GM20000 (cell line): Measurements from ENCODE around the gene ALDH1L1.

Experiments used
- DNase-seq: peaks from one replicate; pipeline ENCODE4 v3.0.0; 2012; ENCODE audit warnings: low spot score
- TF ChIP-seq, protein P1 (sequence below): IDR thresholded peaks from 2 replicates; pipeline ENCODE4 v1.5.1; 2012; ENCODE audit warnings: mild to moderate bottlenecking, control low read depth; ENCODE audit errors: extremely low read depth, missing control alignments

Gene ALDH1L1

DNA sequence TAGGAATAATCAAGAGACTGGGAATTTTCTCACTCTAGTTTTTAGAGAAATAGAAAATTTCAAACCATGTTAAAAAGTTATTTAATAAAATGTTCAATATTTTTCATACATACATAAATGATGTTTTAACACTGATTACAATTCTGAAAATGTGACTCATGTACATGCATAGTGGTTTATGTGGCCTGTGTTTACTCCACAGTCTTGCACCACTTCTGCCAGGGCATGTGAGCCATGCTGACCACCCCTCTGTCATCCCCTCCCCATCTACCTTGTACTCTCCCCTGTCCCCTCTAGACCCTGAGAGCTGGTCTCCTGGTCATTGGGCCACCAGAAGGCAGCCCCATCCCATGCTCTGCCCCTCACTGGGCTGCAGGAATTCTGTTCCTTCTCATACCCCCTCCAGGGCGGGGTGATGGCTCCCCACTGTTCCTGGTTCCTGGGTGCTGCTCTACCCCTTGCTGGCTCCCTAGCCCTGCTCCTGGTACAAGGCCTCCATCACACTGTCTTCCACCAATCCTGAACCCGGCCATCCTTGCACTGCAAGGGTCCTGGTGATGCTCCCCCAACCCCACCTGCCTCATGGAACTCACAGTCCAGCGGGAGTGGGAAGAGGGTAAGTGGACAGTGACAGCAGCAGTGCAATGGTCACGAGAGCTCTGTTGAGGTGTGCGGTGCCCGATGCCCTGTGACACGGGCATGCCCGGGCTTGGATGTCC, 72.3 kb downstream of the ALDH1L1 start:
- DNase-seq: no peak
- TF ChIP-seq, protein P1, sequence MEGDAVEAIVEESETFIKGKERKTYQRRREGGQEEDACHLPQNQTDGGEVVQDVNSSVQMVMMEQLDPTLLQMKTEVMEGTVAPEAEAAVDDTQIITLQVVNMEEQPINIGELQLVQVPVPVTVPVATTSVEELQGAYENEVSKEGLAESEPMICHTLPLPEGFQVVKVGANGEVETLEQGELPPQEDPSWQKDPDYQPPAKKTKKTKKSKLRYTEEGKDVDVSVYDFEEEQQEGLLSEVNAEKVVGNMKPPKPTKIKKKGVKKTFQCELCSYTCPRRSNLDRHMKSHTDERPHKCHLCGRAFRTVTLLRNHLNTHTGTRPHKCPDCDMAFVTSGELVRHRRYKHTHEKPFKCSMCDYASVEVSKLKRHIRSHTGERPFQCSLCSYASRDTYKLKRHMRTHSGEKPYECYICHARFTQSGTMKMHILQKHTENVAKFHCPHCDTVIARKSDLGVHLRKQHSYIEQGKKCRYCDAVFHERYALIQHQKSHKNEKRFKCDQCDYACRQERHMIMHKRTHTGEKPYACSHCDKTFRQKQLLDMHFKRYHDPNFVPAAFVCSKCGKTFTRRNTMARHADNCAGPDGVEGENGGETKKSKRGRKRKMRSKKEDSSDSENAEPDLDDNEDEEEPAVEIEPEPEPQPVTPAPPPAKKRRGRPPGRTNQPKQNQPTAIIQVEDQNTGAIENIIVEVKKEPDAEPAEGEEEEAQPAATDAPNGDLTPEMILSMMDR: no peak

DNA sequence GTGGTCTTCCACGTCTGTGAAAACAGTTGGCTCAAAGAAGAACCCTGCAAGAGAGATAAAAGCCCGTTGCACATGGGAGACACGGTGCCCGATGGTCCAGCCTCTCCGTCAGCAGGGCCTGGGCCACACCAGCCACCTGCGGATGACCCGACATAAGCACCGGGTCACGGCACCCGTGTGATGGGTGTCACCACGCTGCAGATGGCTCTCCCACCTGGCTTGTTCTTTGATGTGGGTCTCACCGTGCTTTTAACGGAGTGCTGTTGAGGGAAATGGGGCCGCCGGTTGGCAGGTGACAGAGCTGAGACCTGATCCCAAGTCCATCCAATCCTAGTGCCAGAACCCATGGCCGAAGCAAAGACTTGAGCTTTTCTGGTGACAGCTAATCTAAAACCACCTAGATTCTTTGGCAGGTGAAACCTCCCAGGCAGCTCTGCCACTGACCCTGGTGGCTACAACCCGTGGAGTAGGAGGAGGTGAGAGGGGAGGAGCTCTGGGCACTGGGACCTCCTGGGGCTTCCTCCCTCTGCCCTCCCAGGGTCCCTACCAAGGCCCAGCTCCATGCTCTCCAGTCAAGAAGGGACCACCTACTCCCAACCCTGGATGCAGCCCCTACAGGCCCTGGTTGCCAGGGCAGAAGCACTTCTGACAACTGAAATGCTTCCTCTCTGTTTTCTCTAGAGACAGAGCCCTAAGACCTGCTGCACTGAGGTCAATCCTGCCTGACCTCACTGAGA, 73.0 kb downstream of the ALDH1L1 start:
- TF ChIP-seq, protein P1: no peak

DNA sequence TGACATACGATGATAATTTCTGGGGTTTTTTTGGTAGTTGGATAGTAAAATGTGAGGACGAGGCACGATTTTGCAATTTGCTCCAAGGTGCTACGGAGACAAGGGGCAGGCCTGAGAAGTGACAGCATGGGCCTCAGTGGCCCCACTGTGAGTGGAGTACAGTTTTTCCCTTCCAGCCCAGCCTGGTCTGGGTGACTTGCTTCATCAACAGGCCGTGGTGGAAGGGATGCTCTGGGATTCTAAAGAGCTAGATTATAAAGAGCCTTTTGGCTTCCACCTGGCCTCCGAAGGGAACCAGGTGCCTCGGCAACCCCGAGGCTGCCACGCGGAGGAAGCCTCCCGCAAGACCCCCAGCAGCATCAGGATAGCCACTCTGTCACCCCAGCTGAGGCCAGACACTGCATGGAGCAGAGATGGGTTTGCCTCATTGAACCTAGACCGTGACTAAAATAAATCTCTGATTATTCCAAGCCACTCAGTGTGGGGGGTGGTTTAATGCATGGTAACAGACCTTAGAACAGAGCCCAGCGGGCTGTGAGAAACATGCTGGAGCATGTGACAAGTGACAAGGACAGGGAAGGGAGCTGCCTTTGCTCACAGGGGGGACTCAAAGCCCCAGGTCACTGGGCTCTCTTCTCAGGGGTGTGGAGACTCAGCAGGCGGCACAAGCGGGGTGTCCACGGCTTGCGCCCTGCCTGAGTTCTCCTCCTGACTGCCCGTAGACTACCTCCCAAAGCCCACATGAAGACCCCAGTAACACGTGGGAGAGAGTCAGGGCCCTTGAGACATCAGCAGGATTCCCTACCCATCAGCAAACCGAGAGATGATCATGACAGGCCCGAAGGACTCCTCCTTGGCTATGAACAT, 73.8 kb downstream of the ALDH1L1 start:
- TF ChIP-seq, protein P1: no peak

More for the DNA sequence above, 73.0 kb downstream of the ALDH1L1 start:
- no peak for DNase-seq

DNA sequence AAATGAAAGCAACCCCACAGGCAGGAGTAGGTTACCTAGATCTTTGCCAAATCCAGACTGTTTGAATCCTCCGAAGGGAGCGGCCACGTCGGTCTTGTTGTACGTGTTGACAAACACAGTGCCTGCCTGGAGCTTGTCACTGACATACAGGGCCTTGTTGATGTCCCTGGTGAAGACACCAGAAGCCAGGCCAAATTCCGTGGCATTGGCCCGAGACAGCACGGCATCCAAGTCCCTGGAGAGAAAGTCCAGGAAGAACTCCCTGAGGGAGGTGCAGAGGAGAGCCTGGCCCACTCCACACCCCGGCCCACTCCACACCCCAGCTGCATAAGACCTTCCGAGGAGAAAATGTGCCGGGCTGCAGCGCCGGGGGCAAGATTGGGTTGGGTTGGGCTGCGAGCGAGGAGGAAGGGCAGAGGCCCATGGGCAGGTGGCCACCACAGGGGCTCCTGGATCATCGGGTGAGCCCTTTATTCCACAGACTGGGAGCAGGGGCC, 74.6 kb downstream of the ALDH1L1 start:
- no peak for DNase-seq
- TF ChIP-seq, protein P1: no peak

More for the DNA sequence above, 73.8 kb downstream of the ALDH1L1 start:
- no peak for DNase-seq

DNA sequence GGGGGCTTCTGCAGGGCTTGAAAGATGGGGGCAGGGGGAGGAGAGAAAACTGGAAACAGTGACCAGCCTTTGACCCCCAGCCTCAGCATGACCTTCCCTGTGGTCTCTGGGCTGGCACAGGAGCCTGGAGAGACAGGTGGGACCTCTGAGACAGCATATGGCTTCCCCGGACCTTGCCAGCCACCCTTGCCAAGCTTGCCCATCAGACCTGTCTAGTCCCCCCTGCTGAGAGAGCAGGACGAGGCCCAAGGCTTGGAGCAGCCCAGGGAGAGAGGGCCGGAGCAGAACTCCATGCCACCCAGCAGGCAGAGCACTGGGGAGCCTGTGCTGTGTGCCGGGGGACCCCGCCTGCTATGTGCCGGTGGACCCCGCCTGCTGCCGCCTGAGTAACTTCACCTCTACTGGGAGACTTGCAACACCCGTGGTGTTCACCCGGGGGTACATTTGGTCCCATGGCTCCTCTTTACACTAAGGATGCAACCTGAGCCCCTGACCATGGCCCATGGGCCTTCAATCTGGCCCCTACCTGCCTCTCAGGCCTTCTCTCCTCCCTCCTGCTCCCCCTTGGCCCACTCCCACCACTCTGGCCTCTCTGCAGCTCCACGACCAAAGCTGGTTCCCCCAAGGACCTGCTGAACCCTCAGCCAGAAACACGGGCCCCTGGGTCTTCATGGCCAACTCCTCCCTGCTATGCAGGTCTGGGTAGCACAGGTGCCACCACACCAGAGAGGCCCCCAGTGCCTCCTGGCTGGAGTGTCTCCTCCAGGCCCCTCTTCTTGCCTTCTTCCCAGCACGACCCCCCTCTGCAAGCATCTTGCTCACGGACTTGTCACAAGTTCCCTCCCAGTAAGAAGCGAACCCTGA, 75.4 kb downstream of the ALDH1L1 start:
- no peak for DNase-seq
- TF ChIP-seq, protein P1: no peak

DNA sequence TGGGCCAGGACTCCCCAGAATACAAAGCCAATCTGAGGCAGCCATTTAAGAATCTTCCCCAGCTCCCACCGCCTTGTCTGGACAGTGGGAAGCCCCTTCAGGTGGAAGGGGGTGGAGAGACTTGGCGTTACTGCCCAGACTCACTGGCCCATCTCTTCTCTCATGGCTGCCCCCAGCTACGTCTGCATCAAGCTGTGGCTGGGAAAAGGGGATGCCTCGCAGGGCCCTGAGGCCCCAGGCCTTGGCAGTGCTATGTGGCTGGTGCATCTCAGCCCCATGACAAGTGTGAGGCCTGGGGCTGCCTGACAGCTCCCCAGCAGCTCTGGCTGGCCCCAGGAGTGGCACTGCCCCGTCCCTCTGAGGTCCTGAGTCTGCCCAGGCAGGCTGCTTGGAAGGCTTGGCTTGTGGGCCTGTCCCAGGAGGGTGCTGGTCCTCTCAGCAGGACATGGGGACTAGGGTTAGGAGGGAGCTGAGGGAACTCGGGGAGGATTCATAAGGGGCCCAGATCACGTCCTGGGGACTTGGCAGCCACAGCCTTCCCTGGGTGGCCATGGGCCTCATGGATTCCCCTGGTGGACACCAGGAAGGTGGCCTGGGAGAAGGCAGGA, 76.3 kb downstream of the ALDH1L1 start:
- TF ChIP-seq, protein P1: no peak
- DNase-seq: no peak
